T-helper 1 cell treated with Interleukin-12 subunit alpha and Interleukin-12 subunit beta and Interleukin-4 antibody, amounts not matched to agents 30 ng/mL and 1 ng/mL, for 36 hours (primary cell): ENCODE data around the gene GINS2. TPM values are rescaled to one million over a fixed set of nuclear protein-coding genes. Genes with fewer than 3 reads are reported as not detected.

Source experiments
- intact Hi-C: fragments of 100-400 bp; cut with micrococcal nuclease; formaldehyde crosslinking; loops from one replicate; pipeline ENCODE4 v1.15.1; 2024
- total RNA-seq: library from RNA; stranded (reverse); gene quantifications from 2 replicates; pipeline ENCODE4 v1.2.3, GENCODE V29; 2022

The GINS2 gene
- total RNA-seq, 1 donor from 2014 or later, result 39.6 TPM

DNA sequence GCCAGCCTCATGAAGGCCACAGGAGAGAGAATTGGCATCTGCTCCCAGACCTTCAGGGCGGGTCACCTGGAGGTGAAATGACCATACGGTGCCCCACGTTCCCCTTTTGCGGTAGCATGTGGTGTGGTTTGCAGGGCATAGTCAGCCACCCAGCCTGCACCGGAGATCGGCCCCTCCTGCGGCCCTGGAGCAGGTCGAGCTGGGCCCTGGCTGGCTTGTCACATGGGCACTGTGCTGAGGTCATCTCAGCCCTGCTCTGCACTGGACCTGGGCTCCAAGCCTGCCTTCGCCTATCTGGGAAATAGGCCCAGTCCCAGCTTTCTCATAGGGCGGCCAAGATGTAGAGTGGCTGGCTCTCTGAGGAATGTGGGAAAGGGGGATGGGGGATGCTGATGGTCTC is 59.4 kb downstream of the GINS2 start:
- intact Hi-C loops, result no loop called here

DNA sequence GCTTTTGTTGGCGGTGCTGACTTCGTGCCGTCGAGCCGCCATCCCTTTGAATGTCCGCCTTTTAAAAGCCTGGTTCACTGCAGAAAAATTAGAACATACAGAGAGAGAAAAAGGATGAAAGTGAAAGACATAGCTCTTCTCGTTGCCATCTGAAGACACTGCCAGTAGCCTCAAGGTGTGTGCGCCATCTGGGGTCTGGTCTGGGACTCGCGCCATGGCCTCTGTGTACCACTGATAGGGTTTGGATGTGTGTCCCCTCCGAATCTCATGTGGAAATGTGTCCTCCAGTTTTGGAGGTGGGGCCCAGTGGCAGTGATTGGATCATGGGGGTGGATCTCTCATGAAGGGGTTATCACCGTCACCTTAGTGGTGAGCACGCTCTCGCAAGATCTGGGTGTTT is 60.1 kb downstream of the GINS2 start:
- intact Hi-C loops, result no loop called here

DNA sequence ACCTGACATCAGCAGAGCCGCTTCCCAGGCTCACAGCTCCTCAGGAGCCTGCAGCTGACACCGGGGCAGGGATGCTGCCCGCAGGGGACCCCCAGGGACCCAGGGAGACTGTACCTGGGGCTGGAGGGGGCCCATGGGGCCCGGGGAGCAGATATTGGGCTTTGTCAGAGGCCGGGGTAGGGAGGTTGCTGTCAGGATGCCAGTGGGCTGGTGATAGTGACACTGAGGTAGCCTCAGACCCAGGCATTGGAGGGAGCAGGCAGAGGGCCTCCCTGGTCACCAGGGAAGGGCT is 60.5 kb downstream of the GINS2 start:
- intact Hi-C loops, result no loop called here

DNA sequence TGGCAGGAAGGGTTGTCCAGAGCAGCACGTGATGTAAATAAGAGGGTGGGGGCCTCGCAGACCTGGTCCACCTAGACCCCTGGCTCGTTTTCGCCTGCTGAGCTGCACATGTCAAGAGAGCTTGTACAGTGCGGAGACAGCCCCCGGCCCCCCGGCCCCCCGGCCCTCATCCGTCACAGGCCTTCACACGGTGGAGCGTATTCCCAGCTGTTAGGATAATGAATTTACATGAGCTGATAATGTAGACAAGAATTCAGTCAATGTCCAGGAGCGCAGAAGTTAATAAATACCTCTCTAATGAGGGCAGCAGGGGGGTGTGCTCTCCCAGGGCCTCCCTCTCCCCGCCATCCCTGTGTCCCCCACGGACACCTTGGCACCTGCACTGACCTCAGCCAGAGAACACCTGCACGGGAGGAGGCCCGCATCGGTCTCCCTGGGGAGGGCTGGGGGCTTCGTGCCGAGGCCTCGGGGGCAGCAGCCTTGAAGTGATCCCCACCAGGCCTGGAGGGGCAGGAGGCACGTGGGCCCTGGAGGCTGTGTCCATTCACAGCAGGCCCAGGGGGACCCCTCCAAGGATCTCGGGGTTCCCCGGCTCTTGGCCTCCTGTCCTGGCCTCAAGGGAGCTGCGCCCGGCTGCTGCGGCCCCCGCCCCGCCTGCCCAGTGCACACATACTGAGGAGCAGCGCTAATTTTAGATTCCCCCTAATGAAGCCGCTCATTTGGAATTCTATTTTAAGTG is 61.1 kb downstream of the GINS2 start:
- intact Hi-C loops, result no loop called here

DNA sequence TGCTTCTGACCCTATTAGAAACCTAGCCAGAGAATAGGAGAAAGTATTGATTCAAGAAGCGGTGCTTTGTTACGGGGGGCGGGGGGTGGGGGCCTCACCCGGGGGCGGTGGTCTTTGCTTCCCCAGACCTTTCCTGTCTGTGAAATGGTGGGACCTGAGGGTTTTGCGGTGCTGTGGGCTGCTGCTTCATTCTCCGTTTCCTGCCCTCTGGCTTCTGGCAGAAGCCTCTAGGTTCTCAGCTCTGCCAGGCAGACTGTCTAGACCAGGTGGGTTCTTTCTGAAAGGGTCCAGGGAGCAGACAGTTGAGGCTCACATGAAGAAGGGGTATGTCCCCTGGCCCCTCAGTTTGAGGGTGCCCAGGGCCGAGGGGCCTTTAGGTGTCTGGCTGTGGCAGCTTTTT is 61.7 kb downstream of the GINS2 start:
- intact Hi-C loops, result no loop called here

Other genes with a start within 250 kb of the GINS2 start
- gene GSE1, start 75.6 kb downstream of the GINS2 start, total RNA-seq, result 30.2 and 31.6 TPM in 2 replicates
- gene C16orf74, start 62.1 kb upstream of the GINS2 start, total RNA-seq, result 0.66 and 0.98 TPM in 2 replicates
- 36.2 and 41.8 TPM in 2 replicates for gene EMC8, start 110.6 kb upstream of the GINS2 start, total RNA-seq
- 470 and 482 TPM in 2 replicates for gene COX4I1, start 110.7 kb upstream of the GINS2 start, total RNA-seq
- 16.9 and 17.5 TPM in 2 replicates for gene IRF8, start 210.2 kb upstream of the GINS2 start, total RNA-seq